ENCODE data around the gene RPL10A.
"Not testable (repeated sequence)": the region's sequence is repeated elsewhere in the genome, so short reads cannot be mapped to it uniquely, and the experiment has no call there.

The RPL10A gene

DNA sequence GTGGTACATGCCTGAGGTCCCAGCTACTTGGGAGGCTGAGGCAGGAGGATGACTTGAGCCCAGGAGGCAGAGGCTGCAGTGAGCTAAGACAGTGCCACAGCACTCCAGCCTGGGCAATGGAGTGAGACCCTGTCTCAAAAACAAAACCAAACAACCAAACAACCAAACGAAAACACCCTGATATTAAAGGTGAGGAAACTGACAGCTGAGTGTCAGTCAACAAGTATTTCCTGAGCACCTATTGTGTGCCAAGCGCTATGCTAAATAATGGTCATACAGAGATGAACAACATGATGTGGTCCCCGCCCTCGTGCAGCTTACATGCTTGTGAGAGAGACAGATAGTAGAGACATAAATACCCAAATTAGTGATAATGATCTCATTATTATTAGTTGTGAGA, 46.4 kb downstream of the RPL10A start:
- CTCF ChIA-PET, result interaction anchor here (0.8 to 1.2 kb wide), 3 partner anchors 8 to 282 kb away, joined by 3 to 4 read pairs (median 3); partner anchors contain the start of gene CLPS
- POLR2A ChIA-PET, result no interaction called here
- no peak for DNase-seq (ENCODE audit: extremely low spot score)
- TF ChIP-seq, protein P1, sequence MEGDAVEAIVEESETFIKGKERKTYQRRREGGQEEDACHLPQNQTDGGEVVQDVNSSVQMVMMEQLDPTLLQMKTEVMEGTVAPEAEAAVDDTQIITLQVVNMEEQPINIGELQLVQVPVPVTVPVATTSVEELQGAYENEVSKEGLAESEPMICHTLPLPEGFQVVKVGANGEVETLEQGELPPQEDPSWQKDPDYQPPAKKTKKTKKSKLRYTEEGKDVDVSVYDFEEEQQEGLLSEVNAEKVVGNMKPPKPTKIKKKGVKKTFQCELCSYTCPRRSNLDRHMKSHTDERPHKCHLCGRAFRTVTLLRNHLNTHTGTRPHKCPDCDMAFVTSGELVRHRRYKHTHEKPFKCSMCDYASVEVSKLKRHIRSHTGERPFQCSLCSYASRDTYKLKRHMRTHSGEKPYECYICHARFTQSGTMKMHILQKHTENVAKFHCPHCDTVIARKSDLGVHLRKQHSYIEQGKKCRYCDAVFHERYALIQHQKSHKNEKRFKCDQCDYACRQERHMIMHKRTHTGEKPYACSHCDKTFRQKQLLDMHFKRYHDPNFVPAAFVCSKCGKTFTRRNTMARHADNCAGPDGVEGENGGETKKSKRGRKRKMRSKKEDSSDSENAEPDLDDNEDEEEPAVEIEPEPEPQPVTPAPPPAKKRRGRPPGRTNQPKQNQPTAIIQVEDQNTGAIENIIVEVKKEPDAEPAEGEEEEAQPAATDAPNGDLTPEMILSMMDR (IDR thresholded peaks at IDR 0.05; ENCODE audit: control extremely low read depth, extremely low read depth, low read depth, missing control alignments), result no peak

DNA sequence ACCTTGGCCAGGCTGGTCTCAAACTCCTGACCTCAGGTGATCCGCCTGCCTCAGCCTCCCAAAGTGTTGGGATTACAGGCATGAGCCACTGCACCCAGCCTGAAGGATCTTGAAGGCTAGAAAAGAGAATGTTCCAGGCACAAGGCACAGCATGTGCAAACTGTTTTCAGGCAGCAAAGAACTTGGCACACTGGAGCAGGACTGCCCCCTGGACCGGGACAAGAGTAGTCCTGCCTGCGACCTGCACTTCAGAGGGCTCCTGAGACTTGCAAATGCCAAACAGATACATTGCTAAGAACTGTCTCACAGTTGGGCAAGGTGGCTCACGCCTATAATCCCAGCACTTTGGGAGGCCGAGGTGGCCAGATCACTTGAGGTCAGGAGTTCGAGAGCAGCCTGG, 47.7 kb downstream of the RPL10A start:
- POLR2A ChIA-PET; DNase-seq (ENCODE audit: extremely low spot score): not testable (repeated sequence)
- CTCF ChIA-PET, result interaction anchor here (1.4 to 3.6 kb wide), 2 partner anchors 34 to 221 kb away, joined by 3 to 18 read pairs; partner anchors contain the start of gene ARMC12

DNA sequence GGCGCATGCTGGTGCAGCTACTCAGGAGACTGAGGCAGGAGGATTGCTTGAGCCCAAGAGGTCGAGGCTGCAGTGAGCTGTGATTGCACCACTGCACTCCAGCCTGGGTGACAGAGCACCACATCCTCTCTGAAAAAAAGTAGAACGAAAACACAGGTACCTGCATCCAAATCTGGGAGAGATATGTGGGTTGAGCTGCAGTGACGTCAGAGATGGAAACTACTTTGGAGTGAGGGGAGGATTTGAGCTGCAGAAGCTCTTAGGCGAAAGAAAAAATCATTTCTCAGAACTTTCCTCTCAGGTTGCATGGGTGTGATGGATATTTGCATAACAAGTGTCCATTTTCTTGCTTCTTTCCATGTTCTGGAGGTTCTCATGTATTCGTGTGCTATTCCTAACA, 48.5 kb downstream of the RPL10A start:
- DNase-seq (ENCODE audit: extremely low spot score), result no peak
- TF ChIP-seq, protein P1 (IDR thresholded peaks at IDR 0.05; ENCODE audit: control extremely low read depth, extremely low read depth, low read depth, missing control alignments), result no peak
- ChIA-PET CTCF (interaction anchor here (0.8 to 3.6 kb wide), 4 partner anchors 15 to 220 kb away, joined by 3 to 18 read pairs (median 3); partner anchors contain the start of gene ARMC12), POLR2A (interaction anchor here (0.6 kb wide), 1 partner anchor 191 kb away, joined by 4 read pairs; no protein-coding TSS in a partner anchor)

DNA sequence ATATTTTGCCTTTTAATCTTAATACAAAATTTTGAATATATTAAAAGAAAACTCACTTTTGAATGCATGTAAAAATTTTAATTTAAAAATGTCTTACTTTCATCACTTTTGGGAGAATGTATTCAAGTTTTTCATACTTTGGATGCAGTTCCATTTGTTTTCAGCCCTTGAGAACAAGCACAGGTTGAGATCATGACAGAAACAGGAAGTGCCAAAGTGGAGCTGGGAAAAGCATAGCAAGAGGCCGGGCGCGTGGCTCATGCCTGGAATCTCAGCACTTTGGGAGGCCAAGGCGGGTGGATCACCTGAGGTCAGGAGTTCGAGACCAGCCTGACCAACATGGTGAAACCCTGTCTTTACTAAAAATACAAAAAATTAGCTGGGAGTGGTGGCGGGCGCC, 49.8 kb downstream of the RPL10A start:
- DNase-seq (ENCODE audit: extremely low spot score); POLR2A ChIA-PET: not testable (repeated sequence)
- CTCF ChIA-PET, result interaction anchor here (1.0 to 3.6 kb wide), 2 partner anchors 66 to 218 kb away, joined by 3 to 18 read pairs; partner anchors contain the start of gene ARMC12

DNA sequence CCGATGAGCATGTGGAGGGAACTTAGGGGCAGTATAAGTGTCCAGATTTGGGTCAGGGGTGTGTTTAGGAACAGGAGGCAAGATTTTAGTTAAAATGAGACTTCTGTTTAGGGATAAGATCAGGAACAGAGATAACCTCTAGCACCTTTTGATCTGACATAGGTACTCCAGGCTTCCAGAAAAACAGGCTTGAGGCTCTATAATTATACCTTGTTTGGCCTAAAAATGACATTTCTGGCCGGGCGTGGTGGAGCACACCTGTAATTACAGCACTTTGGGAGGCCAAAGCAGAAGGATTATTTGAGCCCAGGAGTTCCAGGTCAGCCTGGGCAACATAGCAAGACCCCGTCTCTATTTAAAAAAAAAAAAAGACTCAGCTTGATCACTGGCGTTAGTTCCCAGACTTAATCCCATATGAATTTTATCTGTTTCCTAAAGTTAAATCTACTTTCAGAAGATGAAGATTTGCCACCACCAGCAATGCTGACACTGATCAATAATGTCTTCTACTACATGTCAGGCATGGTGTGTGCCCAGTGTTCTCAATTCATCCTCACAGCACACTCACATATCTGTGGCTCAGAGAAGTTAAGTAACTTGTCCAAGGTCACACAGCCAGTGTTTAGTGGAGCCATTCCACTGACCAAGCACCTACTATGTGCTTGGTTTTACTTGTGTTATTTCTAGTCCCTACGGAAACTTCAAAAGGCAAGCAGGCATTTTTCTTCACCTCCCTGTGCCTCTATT, 50.5 kb downstream of the RPL10A start:
- no peak for DNase-seq (ENCODE audit: extremely low spot score)
- ChIA-PET POLR2A (no interaction called here), CTCF (interaction anchor here (1.0 to 6.6 kb wide), 3 partner anchors 15 to 218 kb away, joined by 3 to 49 read pairs (median 18); partner anchors contain the start of gene ARMC12)
- TF ChIP-seq, protein P1 (IDR thresholded peaks at IDR 0.05; ENCODE audit: control extremely low read depth, extremely low read depth, low read depth, missing control alignments), result no peak

DNA sequence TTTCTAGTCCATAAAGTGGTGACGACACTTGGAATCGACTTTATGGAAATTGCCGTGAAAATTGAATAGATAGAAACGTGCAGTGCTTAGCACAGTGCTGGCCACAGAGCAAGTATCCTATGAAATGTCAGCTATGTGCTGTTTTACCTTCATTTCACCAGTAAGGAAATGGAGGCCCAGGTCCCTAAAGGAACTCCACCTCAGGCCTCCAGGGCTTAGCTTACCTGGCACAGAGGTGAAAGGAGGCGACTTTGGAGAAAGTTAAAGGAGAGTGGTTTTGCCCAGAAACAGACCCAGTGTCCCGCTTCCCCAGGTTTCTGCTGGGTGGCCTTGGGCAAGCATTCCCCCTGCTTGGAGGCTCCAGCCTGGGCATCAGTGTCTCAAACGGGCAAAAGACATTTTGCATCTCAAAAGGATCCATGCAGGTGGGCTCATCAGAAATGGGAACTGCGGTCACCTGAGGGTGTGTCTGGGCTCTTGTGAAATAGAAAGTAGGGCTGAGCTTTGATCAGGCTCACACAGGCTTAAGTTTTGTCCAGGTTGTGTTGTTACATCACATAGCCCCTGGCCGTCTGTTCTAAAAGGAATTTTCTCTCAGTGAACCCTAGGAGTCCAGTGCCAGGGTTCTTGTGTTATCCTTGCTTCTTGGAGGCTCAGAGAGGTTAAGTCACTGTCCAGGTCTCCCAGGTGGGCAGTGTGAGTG, 51.3 kb downstream of the RPL10A start:
- no peak for DNase-seq (ENCODE audit: extremely low spot score)
- ChIA-PET CTCF (interaction anchor here (1.6 to 6.6 kb wide), 4 partner anchors 14 to 219 kb away, joined by 4 to 88 read pairs (median 34); partner anchors contain the start of gene ARMC12), POLR2A (no interaction called here)
- TF ChIP-seq, protein P1 (IDR thresholded peaks at IDR 0.05; ENCODE audit: control extremely low read depth, extremely low read depth, low read depth, missing control alignments), result no peak

All from GM10248 (cell line).